H9 (cell line): ENCODE results near the gene ZG16. TPM values are rescaled to one million over a fixed set of nuclear protein-coding genes. Genes with fewer than 3 reads are reported as not detected.
A peak's percentile ranks its signal among the peaks of the same experiment; 100 is the strongest.

ENCODE experiments used
- DNase-seq: peaks from one replicate; pipeline ENCODE4 v3.0.0-alpha.2; 2017
- H2AFZ ChIP-seq: one replicate; pipeline ENCODE4 v1.6.1; 2013; ENCODE audit warnings: mild to moderate bottlenecking, low read length, control low read depth, moderate library complexity
- H2AK5ac ChIP-seq: 2 replicates; pipeline ENCODE4 v1.6.1; 2013; ENCODE audit warnings: low read length, control low read depth, mixed read lengths; ENCODE audit not compliant: insufficient read length
- H2BK120ac ChIP-seq: one replicate; pipeline ENCODE4 v1.6.1; 2013; ENCODE audit warnings: low read depth, mild to moderate bottlenecking, low read length, control low read depth, inconsistent platforms; ENCODE audit not compliant: poor library complexity, severe bottlenecking
- H2BK12ac ChIP-seq: 2 replicates; pipeline ENCODE4 v1.6.1; 2013; ENCODE audit warnings: low read length, control low read depth, mixed read lengths, low read depth; ENCODE audit not compliant: insufficient read length
- H2BK15ac ChIP-seq: 2 replicates; pipeline ENCODE4 v1.6.1; 2013; ENCODE audit warnings: low read depth, low read length, control low read depth
- H2BK20ac ChIP-seq: one replicate; pipeline ENCODE4 v1.6.1; 2013; ENCODE audit warnings: low read depth, mild to moderate bottlenecking, low read length, control low read depth, inconsistent platforms; ENCODE audit not compliant: poor library complexity, severe bottlenecking
- H2BK5ac ChIP-seq: 2 replicates; pipeline ENCODE4 v1.6.1; 2013; ENCODE audit warnings: low read length, control low read depth, mixed read lengths; ENCODE audit not compliant: insufficient read length
- H3K14ac ChIP-seq: 2 replicates; pipeline ENCODE4 v1.6.1; 2013; ENCODE audit warnings: low read length, control low read depth; ENCODE audit not compliant: insufficient read depth
- H3K18ac ChIP-seq: 2 replicates; pipeline ENCODE4 v1.6.1; 2013; ENCODE audit warnings: low read depth, mild to moderate bottlenecking, mixed read lengths, low read length, control low read depth; ENCODE audit not compliant: insufficient read length
- H3K23ac ChIP-seq: 2 replicates; pipeline ENCODE4 v1.6.1; 2013; ENCODE audit warnings: low read length, control low read depth, mixed read lengths, low read depth; ENCODE audit not compliant: insufficient read length
- H3K23me2 ChIP-seq: 2 replicates; pipeline ENCODE4 v1.6.1; 2013; ENCODE audit warnings: low read depth, mild to moderate bottlenecking, mixed read lengths, low read length, control low read depth; ENCODE audit not compliant: insufficient read length, poor library complexity, severe bottlenecking
- H3K27ac ChIP-seq: 2 replicates; pipeline ENCODE4 v1.5.1; 2013; ENCODE audit warnings: low read length, control low read depth, mixed read lengths, low read depth; ENCODE audit not compliant: insufficient read length
- H3K27me3 ChIP-seq: 2 replicates; pipeline ENCODE4 v1.6.1; 2013; ENCODE audit warnings: low read length, control low read depth, inconsistent platforms; ENCODE audit not compliant: insufficient read depth
- H3K4ac ChIP-seq: 2 replicates; pipeline ENCODE4 v1.6.1; 2013; ENCODE audit warnings: low read depth, mild to moderate bottlenecking, control low read depth, inconsistent platforms, low read length, moderate library complexity
- H3K4me1 ChIP-seq: 2 replicates; pipeline ENCODE4 v1.6.1; 2013; ENCODE audit warnings: low read length, control low read depth, inconsistent platforms; ENCODE audit not compliant: insufficient read depth
- H3K4me2 ChIP-seq: 2 replicates; pipeline ENCODE4 v1.6.1; 2013; ENCODE audit warnings: low read length, control low read depth, mixed read lengths; ENCODE audit not compliant: insufficient read length, insufficient read depth
- H3K56ac ChIP-seq: 2 replicates; pipeline ENCODE4 v1.6.1; 2013; ENCODE audit warnings: low read depth, mild to moderate bottlenecking, mixed read lengths, low read length, control low read depth; ENCODE audit not compliant: insufficient read length
- H3K79me1 ChIP-seq: 2 replicates; pipeline ENCODE4 v1.6.1; 2013; ENCODE audit warnings: low read depth, mild to moderate bottlenecking, moderate library complexity, low read length, control low read depth, inconsistent platforms; ENCODE audit not compliant: insufficient read depth, poor library complexity, severe bottlenecking
- H3K79me2 ChIP-seq: 2 replicates; pipeline ENCODE4 v1.6.1; 2013; ENCODE audit warnings: low read length, control low read depth, inconsistent platforms; ENCODE audit not compliant: insufficient read depth
- H3K9ac ChIP-seq: 2 replicates; pipeline ENCODE4 v1.6.1; 2013; ENCODE audit warnings: low read length, control low read depth, mixed read lengths; ENCODE audit not compliant: insufficient read length; ENCODE audit errors: extremely low read depth
- H3K9me3 ChIP-seq: one replicate; pipeline ENCODE4 v1.6.1; 2013; ENCODE audit warnings: low read depth, low read length, inconsistent platforms; ENCODE audit not compliant: control insufficient read depth
- H3T11ph ChIP-seq: one replicate; pipeline ENCODE4 v1.6.1; 2013; ENCODE audit warnings: mild to moderate bottlenecking, low read length, control low read depth, inconsistent platforms
- H4K20me1 ChIP-seq: one replicate; pipeline ENCODE4 v1.6.1; 2013; ENCODE audit not compliant: control insufficient read depth, insufficient read length, insufficient read depth
- H4K5ac ChIP-seq: 2 replicates; pipeline ENCODE4 v1.6.1; 2013; ENCODE audit warnings: low read depth, mild to moderate bottlenecking, mixed read lengths, low read length, control low read depth; ENCODE audit not compliant: insufficient read length
- H4K8ac ChIP-seq: replicated peaks from 2 replicates; pipeline ENCODE4 v1.6.1; 2013; ENCODE audit warnings: low read length, control low read depth, mixed read lengths, low read depth; ENCODE audit not compliant: insufficient read length
- H4K91ac ChIP-seq: 2 replicates; pipeline ENCODE4 v1.6.1; 2013; ENCODE audit warnings: low read depth, mild to moderate bottlenecking, moderate library complexity, mixed read lengths, low read length, control low read depth; ENCODE audit not compliant: insufficient read length
- H3K27ac Mint-ChIP-seq, 3 experiments: 2 replicates in 2 of 3; 3 replicates in 1 of 3; pipeline ENCODE4 v1.8.0; 2020 to 2021; ENCODE audit warnings: mixed read lengths in 3 of 3, mild to moderate bottlenecking in 1 of 3, moderate library complexity in 1 of 3
- H3K27me3 Mint-ChIP-seq: 2 replicates; pipeline ENCODE4 v1.8.0; 2021; ENCODE audit warnings: low read depth, mild to moderate bottlenecking, moderate library complexity, mixed read lengths
- H3K36me3 Mint-ChIP-seq, 3 experiments: 2 replicates in 2 of 3; 3 replicates in 1 of 3; pipeline ENCODE4 v1.8.0; 2020 to 2021; ENCODE audit warnings: low read depth in 3 of 3, mixed read lengths in 3 of 3; ENCODE audit not compliant: insufficient read depth in 1 of 3
- H3K4me1 Mint-ChIP-seq, 2 experiments: 2 replicates each; pipeline ENCODE4 v1.8.0; 2020; ENCODE audit warnings: mixed read lengths in 2 of 2
- H3K4me3 Mint-ChIP-seq, 2 experiments: 2 replicates in 1 of 2; 3 replicates in 1 of 2; pipeline ENCODE4 v1.8.0; 2020 to 2021; ENCODE audit warnings: mild to moderate bottlenecking in 2 of 2, mixed read lengths in 2 of 2, moderate library complexity in 1 of 2
- H3K9me3 Mint-ChIP-seq, 2 experiments: 2 replicates in 1 of 2; 3 replicates in 1 of 2; pipeline ENCODE4 v1.8.0; 2020; ENCODE audit warnings: mild to moderate bottlenecking in 2 of 2, mixed read lengths in 2 of 2, moderate library complexity in 1 of 2
- WGBS: extraction: QIAGEN DNeasy Blood & Tissue Kit; methylation state at CpG from one replicate; pipeline ENCODE4 v1.1.7; 2013; ENCODE audit warnings: missing lambda C conversion rate, low lambda C conversion rate, mixed read lengths; ENCODE audit not compliant: insufficient read length; ENCODE audit errors: extremely low coverage; 5-methylcytosine and 5-hydroxymethylcytosine counted together
- total RNA-seq: library from RNA; stranded (reverse); gene quantifications from 2 replicates; pipeline ENCODE4 v1.2.1, GENCODE V29; 2021
- TF ChIP-seq, protein P1 (sequence below): fragments of 200-600 bp; sonication (generic); conservative IDR thresholded peaks from 3 replicates; pipeline ENCODE4 v1.8.0; 2021; ENCODE audit warnings: antibody characterized with exemption, mild to moderate bottlenecking

The ZG16 gene
- total RNA-seq, 1 experiment from 2014 or later, result not detected

GRCh38 chr16:29743827-29744531 lies 34.1 kb upstream of the ZG16 start:
- H3K18ac ChIP-seq, result no peak overlapping the region
- H2AFZ ChIP-seq, result no peak overlapping the region
- no peak overlapping the region for H3K4me2 ChIP-seq
- H2BK20ac ChIP-seq, result no peak overlapping the region
- WGBS, result no CpG with 5 or more reads among the region's 21 CpGs
- no peak overlapping the region for H3K14ac ChIP-seq
- H3K36me3 Mint-ChIP-seq, result peaks cover 25 to 40% (median 38%) of the 10 kb centered on the region in 3 experiments
- H3K79me2 ChIP-seq, result no peaks in the 10 kb centered on the region
- no peak overlapping the region for H3K56ac ChIP-seq
- H3K4me3 Mint-ChIP-seq, result no peak overlapping the region; a peak in 1 of 5 replicates
- H3K23me2 ChIP-seq, result no peaks in the 10 kb centered on the region
- H3K4ac ChIP-seq, result no peak overlapping the region
- H3K27me3 Mint-ChIP-seq, result no peaks in the 10 kb centered on the region; the same call in 1 of the 2 replicates
- no peak overlapping the region for H2BK15ac ChIP-seq
- no peak overlapping the region for H2BK120ac ChIP-seq
- no peaks in the 10 kb centered on the region for H3K79me1 ChIP-seq
- H2BK5ac ChIP-seq, result no peak overlapping the region
- H4K91ac ChIP-seq, result no peak overlapping the region
- no peak overlapping the region for H3K23ac ChIP-seq
- no peaks in the 10 kb centered on the region for H4K20me1 ChIP-seq
- H3K27ac Mint-ChIP-seq, result peak overlapping the region in 1 of 3 experiments; percentile 77; a peak in 2 of 7 replicates
- H2BK12ac ChIP-seq, result no peak overlapping the region
- H3K9ac ChIP-seq, result no peak overlapping the region
- no peaks in the 10 kb centered on the region for H3K9me3 ChIP-seq
- H3K9me3 Mint-ChIP-seq, result peaks cover 7 to 17% of the 10 kb centered on the region in 2 experiments; a peak in 4 of 5 replicates
- no peak overlapping the region for H4K8ac ChIP-seq
- H3T11ph ChIP-seq, result no peak overlapping the region
- no peak overlapping the region for H4K5ac ChIP-seq
- no peaks in the 10 kb centered on the region for H3K4me1 ChIP-seq
- no peaks in the 10 kb centered on the region for H3K27me3 ChIP-seq
- TF ChIP-seq, protein P1, sequence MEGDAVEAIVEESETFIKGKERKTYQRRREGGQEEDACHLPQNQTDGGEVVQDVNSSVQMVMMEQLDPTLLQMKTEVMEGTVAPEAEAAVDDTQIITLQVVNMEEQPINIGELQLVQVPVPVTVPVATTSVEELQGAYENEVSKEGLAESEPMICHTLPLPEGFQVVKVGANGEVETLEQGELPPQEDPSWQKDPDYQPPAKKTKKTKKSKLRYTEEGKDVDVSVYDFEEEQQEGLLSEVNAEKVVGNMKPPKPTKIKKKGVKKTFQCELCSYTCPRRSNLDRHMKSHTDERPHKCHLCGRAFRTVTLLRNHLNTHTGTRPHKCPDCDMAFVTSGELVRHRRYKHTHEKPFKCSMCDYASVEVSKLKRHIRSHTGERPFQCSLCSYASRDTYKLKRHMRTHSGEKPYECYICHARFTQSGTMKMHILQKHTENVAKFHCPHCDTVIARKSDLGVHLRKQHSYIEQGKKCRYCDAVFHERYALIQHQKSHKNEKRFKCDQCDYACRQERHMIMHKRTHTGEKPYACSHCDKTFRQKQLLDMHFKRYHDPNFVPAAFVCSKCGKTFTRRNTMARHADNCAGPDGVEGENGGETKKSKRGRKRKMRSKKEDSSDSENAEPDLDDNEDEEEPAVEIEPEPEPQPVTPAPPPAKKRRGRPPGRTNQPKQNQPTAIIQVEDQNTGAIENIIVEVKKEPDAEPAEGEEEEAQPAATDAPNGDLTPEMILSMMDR, result no peak
- DNase-seq, result no peak
- H3K27ac ChIP-seq, result no peak overlapping the region
- H3K4me1 Mint-ChIP-seq, result peaks cover 0 to 16% of the 10 kb centered on the region in 2 experiments; a peak in 3 of 4 replicates
- no peak overlapping the region for H2AK5ac ChIP-seq
